Measurements from ENCODE around the gene HOXA4. TPM values are rescaled to one million over a fixed set of nuclear protein-coding genes. Genes with fewer than 3 reads are reported as not detected.
A peak's percentile ranks its signal among the peaks of the same experiment; 100 is the strongest.

Gene HOXA4
- total and polyA plus RNA-seq, 2 of the 8 experiments (the other 6 are each of a cell fraction or from before 2014, with no cell fraction given): not detected

DNA sequence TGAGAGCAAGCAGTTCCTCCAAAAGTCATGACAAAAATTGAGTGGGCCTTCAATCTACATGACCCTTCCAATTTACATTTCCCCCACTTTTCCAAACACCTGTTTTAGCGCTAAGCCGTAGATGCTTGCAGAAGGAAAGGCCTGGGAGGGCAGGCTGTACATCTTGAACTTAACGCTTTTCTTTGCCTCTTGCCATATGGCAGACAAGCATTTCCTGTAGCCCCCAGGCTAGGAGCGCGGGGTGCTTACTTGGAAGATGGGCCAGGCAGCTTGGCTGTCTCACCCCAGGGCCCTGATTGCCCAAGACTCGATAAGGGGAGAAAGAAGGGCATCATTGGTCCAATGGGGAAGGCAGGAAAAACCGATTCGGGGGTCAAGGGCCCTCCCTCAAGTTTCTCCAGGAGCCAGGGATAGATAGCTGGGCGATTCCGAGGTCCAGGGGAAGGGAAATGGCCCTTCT lies 41.8 kb upstream of the HOXA4 start (continued):
- peak; percentile 16 for TF ChIP-seq RNF2 (IDR thresholded peaks at IDR 0.05; ENCODE audit: borderline replicate concordance, low read depth, low read length, missing control alignments, poor library complexity, severe bottlenecking)
- no peak for TF ChIP-seq TAF1 (IDR thresholded peaks at IDR 0.05; ENCODE audit: low read depth, low read length)
- no peak for TF ChIP-seq POU5F1 (IDR thresholded peaks at IDR 0.05; ENCODE audit: low read depth, low read length)
- TF ChIP-seq CHD1 (IDR thresholded peaks at IDR 0.05; ENCODE audit: low read depth, low read length): no peak
